ENCODE results near the gene KRT33B.

The KRT33B gene

GRCh38 chr17:41328207-41328606 is 41.4 kb downstream of the KRT33B start:
- no peak for TF ChIP-seq GATA2 (IDR thresholded peaks at IDR 0.05; ENCODE audit: low read depth, low read length)
- no peak for TF ChIP-seq GATA3 (IDR thresholded peaks at IDR 0.05; ENCODE audit: low read depth, low read length)

- TF ChIP-seq GATA3 (IDR thresholded peaks at IDR 0.05; ENCODE audit: low read depth, low read length) (no peak), GATA2 (IDR thresholded peaks at IDR 0.05; ENCODE audit: low read depth, low read length) (no peak)
These were observed 42.0 kb downstream of the KRT33B start for GRCh38 chr17:41327411-41328120.

GRCh38 chr17:41326173-41327145 is 43.2 kb downstream of the KRT33B start:
- TF ChIP-seq GATA2 (IDR thresholded peaks at IDR 0.05; ENCODE audit: low read depth, low read length) (no peak), GATA3 (IDR thresholded peaks at IDR 0.05; ENCODE audit: low read depth, low read length) (no peak)

- TF ChIP-seq GATA3 (IDR thresholded peaks at IDR 0.05; ENCODE audit: low read depth, low read length) (no peak), GATA2 (IDR thresholded peaks at IDR 0.05; ENCODE audit: low read depth, low read length) (no peak)
These were observed 44.0 kb downstream of the KRT33B start for GRCh38 chr17:41325611-41326010.

- TF ChIP-seq GATA2 (IDR thresholded peaks at IDR 0.05; ENCODE audit: low read depth, low read length) (no peak), GATA3 (IDR thresholded peaks at IDR 0.05; ENCODE audit: low read depth, low read length) (no peak)
These were observed 44.5 kb downstream of the KRT33B start for GRCh38 chr17:41325126-41325525.

- TF ChIP-seq GATA3 (IDR thresholded peaks at IDR 0.05; ENCODE audit: low read depth, low read length) = no peak
- no peak for TF ChIP-seq GATA2 (IDR thresholded peaks at IDR 0.05; ENCODE audit: low read depth, low read length)
These were observed 45.2 kb downstream of the KRT33B start for GRCh38 chr17:41324180-41325075.

GRCh38 chr17:41322903-41323895 is 46.4 kb downstream of the KRT33B start:
- TF ChIP-seq GATA2 (IDR thresholded peaks at IDR 0.05; ENCODE audit: low read depth, low read length) (no peak), GATA3 (IDR thresholded peaks at IDR 0.05; ENCODE audit: low read depth, low read length) (no peak)

GRCh38 chr17:41322094-41322902 is 47.3 kb downstream of the KRT33B start:
- TF ChIP-seq GATA2 (IDR thresholded peaks at IDR 0.05; ENCODE audit: low read depth, low read length) (no peak), GATA3 (IDR thresholded peaks at IDR 0.05; ENCODE audit: low read depth, low read length) (no peak)

- TF ChIP-seq GATA2 (IDR thresholded peaks at IDR 0.05; ENCODE audit: low read depth, low read length) (no peak), GATA3 (IDR thresholded peaks at IDR 0.05; ENCODE audit: low read depth, low read length) (no peak)
These were observed 51.4 kb downstream of the KRT33B start for GRCh38 chr17:41318231-41318630.

GRCh38 chr17:41315814-41316445 is 53.7 kb downstream of the KRT33B start:
- TF ChIP-seq GATA2 (IDR thresholded peaks at IDR 0.05; ENCODE audit: low read depth, low read length) = no peak
- no peak for TF ChIP-seq GATA3 (IDR thresholded peaks at IDR 0.05; ENCODE audit: low read depth, low read length)

- TF ChIP-seq GATA2 (IDR thresholded peaks at IDR 0.05; ENCODE audit: low read depth, low read length) (no peak), GATA3 (IDR thresholded peaks at IDR 0.05; ENCODE audit: low read depth, low read length) (no peak)
These were observed 54.3 kb downstream of the KRT33B start, which contains the start of gene KRTAP17-1 for GRCh38 chr17:41315204-41315794. KRTAP17-1 (minus strand) TSS chr17:41315710; CDS start chr17:41315650, 60 bp downstream.

All from SH-SY5Y (cell line).